ENCODE data around the gene ATP2B2.

The ATP2B2 gene

DNA sequence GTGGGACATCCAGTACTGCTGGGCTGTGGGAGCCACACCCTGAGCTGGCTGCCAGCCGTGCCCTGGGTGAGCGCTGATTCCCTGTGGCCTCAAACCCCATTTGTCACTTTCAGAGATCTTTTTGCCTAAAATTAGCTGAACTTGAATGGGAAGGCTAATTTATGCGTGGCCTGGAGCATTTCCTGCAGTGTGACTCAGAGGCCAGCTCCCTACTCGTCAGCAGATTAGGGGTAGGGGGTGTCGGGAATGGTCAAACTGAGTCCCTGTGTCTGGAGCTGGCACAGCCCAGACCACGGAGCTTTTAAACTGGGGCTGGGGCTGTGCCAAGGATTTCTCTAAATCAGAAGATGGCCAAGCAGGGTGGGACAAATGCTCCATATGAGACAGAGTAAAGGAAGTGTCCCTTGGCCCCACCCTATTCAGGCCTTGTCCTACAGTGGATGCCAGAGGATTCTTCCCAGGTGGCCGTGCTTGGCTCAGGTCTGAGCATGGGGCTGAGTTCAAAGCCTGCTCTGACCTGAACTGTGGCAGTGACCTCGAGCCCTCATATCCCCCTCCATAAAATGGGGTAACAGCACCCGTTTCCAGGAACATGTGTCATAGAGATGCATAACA lies 59.7 kb downstream of the ATP2B2 start:
- Histone ChIP-seq H3K36me3 (replicated peaks; ENCODE audit: low read depth, low read length) (no peaks in the 10 kb centered on the region), H4K20me1 (ENCODE audit: insufficient read depth, low read length) (no peaks in the 10 kb centered on the region), H3K27ac (ENCODE audit: low read length) (no peak overlapping the region), H2AFZ (ENCODE audit: low read depth, low read length) (no peak overlapping the region), H3K79me2 (ENCODE audit: low read length) (no peaks in the 10 kb centered on the region), H3K27me3 (ENCODE audit: low read depth, low read length) (peaks cover 33% of the 10 kb centered on the region), H3K4me2 (ENCODE audit: low read length) (no peak overlapping the region), H3K4me3 (ENCODE audit: low read length) (no peak overlapping the region), H3K9me3 (ENCODE audit: insufficient read depth, low read length) (no peaks in the 10 kb centered on the region), H3K9ac (ENCODE audit: low read length) (no peak overlapping the region), H3K4me1 (ENCODE audit: low read length) (peaks cover 2% of the 10 kb centered on the region; the same call in 1 of the 2 replicates)
- TF ChIP-seq CTCF (IDR thresholded peaks at IDR 0.05; ENCODE audit: low read depth, low read length), result no peak
- no peak for TF ChIP-seq EZH2phosphoT487 (IDR thresholded peaks at IDR 0.05; ENCODE audit: low read depth)

DNA sequence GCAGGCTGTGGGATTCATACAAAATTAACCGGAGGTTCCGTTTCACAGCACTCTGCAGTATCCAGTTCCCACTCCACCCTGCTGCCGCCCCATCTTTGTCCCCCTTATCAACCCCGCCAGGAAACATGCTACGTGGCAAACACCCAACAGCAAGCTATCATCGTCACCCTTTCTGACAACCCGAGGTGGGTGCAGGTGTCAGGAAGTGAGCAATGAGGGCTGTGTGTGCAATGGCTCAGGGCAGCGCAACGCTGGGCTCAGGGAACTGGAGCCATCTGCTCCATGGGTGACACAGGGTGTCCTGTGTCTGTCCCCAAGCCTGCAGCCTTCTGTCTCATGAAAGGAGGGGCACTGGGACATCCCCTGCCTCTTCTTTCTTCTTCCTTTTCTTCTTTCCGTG lies 60.9 kb downstream of the ATP2B2 start:
- H3K4me1 ChIP-seq (ENCODE audit: low read length), result peaks cover 6% of the 10 kb centered on the region; the same call in 1 of the 2 replicates
- H3K36me3 ChIP-seq (replicated peaks; ENCODE audit: low read depth, low read length), result no peaks in the 10 kb centered on the region
- TF ChIP-seq EZH2phosphoT487 (IDR thresholded peaks at IDR 0.05; ENCODE audit: low read depth) (no peak), CTCF (IDR thresholded peaks at IDR 0.05; ENCODE audit: low read depth, low read length) (no peak)
- H4K20me1 ChIP-seq (ENCODE audit: insufficient read depth, low read length), result no peaks in the 10 kb centered on the region
- no peak overlapping the region for H2AFZ ChIP-seq (ENCODE audit: low read depth, low read length)
- no peak overlapping the region for H3K4me3 ChIP-seq (ENCODE audit: low read length)
- no peaks in the 10 kb centered on the region for H3K79me2 ChIP-seq (ENCODE audit: low read length)
- H3K27me3 ChIP-seq (ENCODE audit: low read depth, low read length), result peaks cover 33% of the 10 kb centered on the region
- no peaks in the 10 kb centered on the region for H3K9me3 ChIP-seq (ENCODE audit: insufficient read depth, low read length)
- H3K27ac ChIP-seq (ENCODE audit: low read length), result no peak overlapping the region
- no peak overlapping the region for H3K4me2 ChIP-seq (ENCODE audit: low read length)
- H3K9ac ChIP-seq (ENCODE audit: low read length), result no peak overlapping the region

GRCh38 chr3:10444110-10444429 lies 61.3 kb downstream of the ATP2B2 start:
- H2AFZ ChIP-seq (ENCODE audit: low read depth, low read length), result no peak overlapping the region
- H4K20me1 ChIP-seq (ENCODE audit: insufficient read depth, low read length), result no peaks in the 10 kb centered on the region
- no peak overlapping the region for H3K4me3 ChIP-seq (ENCODE audit: low read length)
- no peaks in the 10 kb centered on the region for H3K36me3 ChIP-seq (replicated peaks; ENCODE audit: low read depth, low read length)
- no peak overlapping the region for H3K4me2 ChIP-seq (ENCODE audit: low read length)
- TF ChIP-seq CTCF (IDR thresholded peaks at IDR 0.05; ENCODE audit: low read depth, low read length) (no peak), EZH2phosphoT487 (IDR thresholded peaks at IDR 0.05; ENCODE audit: low read depth) (no peak)
- H3K4me1 ChIP-seq (ENCODE audit: low read length), result peaks cover 6% of the 10 kb centered on the region; the same call in 1 of the 2 replicates
- H3K27me3 ChIP-seq (ENCODE audit: low read depth, low read length), result peaks cover 33% of the 10 kb centered on the region
- no peak overlapping the region for H3K27ac ChIP-seq (ENCODE audit: low read length)
- no peaks in the 10 kb centered on the region for H3K79me2 ChIP-seq (ENCODE audit: low read length)
- H3K9ac ChIP-seq (ENCODE audit: low read length), result no peak overlapping the region
- H3K9me3 ChIP-seq (ENCODE audit: insufficient read depth, low read length), result no peaks in the 10 kb centered on the region

DNA sequence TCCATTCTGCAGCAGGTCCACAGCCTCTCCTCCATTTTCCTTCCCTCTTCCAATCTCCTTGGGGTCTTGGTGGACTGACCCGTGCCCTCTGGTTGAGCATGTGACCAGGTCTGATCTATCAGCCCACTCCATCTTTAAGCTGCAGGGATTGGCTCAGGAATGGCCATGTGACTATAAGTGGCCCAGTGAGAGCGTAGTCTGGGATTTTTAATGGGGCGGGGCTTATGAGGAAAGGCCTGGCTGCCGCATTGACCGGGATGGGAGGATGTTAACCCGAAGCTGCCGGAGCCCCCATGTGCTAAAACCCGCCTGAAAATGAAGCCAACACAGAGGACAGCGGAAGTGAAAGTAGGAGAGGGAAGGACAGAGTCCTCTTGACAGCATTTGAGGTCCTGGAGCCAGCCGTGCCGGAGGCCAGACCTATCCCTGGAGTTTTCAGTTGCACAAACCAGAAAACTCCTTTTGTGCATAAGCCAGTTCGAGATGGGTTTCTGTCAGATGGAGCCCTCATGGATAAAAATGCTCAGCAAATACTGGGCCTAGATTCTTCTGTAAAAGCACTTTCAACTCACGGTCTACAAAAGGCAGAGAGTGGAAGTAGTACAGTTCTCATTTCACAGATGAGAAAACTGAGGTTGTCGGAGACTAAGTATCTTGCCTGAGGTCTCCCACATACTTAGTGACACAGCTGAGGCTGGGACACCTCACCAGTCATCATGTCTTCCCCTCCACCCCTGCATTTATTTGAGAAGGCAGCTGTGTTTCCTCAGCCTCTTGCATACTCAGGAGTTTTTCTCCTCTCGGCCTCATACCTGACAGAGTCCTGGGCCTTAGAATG lies 61.9 kb downstream of the ATP2B2 start:
- peaks cover 6% of the 10 kb centered on the region; the same call in 1 of the 2 replicates for H3K4me1 ChIP-seq (ENCODE audit: low read length)
- TF ChIP-seq EZH2phosphoT487 (IDR thresholded peaks at IDR 0.05; ENCODE audit: low read depth), result no peak
- no peaks in the 10 kb centered on the region for H3K79me2 ChIP-seq (ENCODE audit: low read length)
- no peaks in the 10 kb centered on the region for H3K36me3 ChIP-seq (replicated peaks; ENCODE audit: low read depth, low read length)
- no peaks in the 10 kb centered on the region for H4K20me1 ChIP-seq (ENCODE audit: insufficient read depth, low read length)
- H3K4me2 ChIP-seq (ENCODE audit: low read length), result no peak overlapping the region
- H3K27ac ChIP-seq (ENCODE audit: low read length), result no peak overlapping the region
- H3K9me3 ChIP-seq (ENCODE audit: insufficient read depth, low read length), result no peaks in the 10 kb centered on the region
- no peak overlapping the region for H2AFZ ChIP-seq (ENCODE audit: low read depth, low read length)
- peaks cover 33% of the 10 kb centered on the region for H3K27me3 ChIP-seq (ENCODE audit: low read depth, low read length)
- H3K4me3 ChIP-seq (ENCODE audit: low read length), result no peak overlapping the region
- H3K9ac ChIP-seq (ENCODE audit: low read length), result no peak overlapping the region
